Neural cell (in vitro differentiated cells): ENCODE measurements around the gene TSNAXIP1. TPM values are rescaled to one million over a fixed set of nuclear protein-coding genes. Genes with fewer than 3 reads are reported as not detected.

Experiments
- H2AFZ ChIP-seq: fragments of 200-600, 300-800 bp; sonication (generic), shearing (Covaris generic); 2 replicates; pipeline ENCODE4 v1.6.0; 2014; ENCODE audit warnings: low read depth, mild to moderate bottlenecking, antibody characterized with exemption, low read length, moderate library complexity
- H3F3A ChIP-seq: fragments of 200-600 bp; shearing (Covaris generic); 2 replicates; pipeline ENCODE4 v1.6.1; 2016; ENCODE audit warnings: mild to moderate bottlenecking, moderate library complexity, mixed read lengths, antibody characterized with exemption, low read length; ENCODE audit not compliant: insufficient read depth, poor library complexity, severe bottlenecking
- H3K27ac ChIP-seq: fragments of 200-600, 300-800 bp; sonication (generic), shearing (Covaris generic); 2 replicates; pipeline ENCODE4 v1.5.1; 2014; ENCODE audit warnings: mild to moderate bottlenecking, low read length, moderate library complexity
- H3K27me3 ChIP-seq: fragments of 300-800, 200-600 bp; sonication (generic), shearing (Covaris generic); 2 replicates; pipeline ENCODE4 v1.6.0; 2014; ENCODE audit warnings: mild to moderate bottlenecking, low read depth, low read length, moderate library complexity; ENCODE audit not compliant: insufficient read depth
- H3K36me3 ChIP-seq: fragments of 300-800, 200-600 bp; sonication (generic), shearing (Covaris generic); 2 replicates; pipeline ENCODE4 v1.5.1; 2014; ENCODE audit warnings: mild to moderate bottlenecking, antibody characterized with exemption, low read length, moderate library complexity; ENCODE audit not compliant: insufficient read depth
- H3K4me2 ChIP-seq: fragments of 300-800, 200-600 bp; sonication (generic), shearing (Covaris generic); 2 replicates; pipeline ENCODE4 v1.6.0; 2014; ENCODE audit warnings: mild to moderate bottlenecking, low read length
- H3K4me3 ChIP-seq: fragments of 300-800, 200-600 bp; sonication (generic), shearing (Covaris generic); 2 replicates; pipeline ENCODE4 v1.5.1; 2014; ENCODE audit warnings: mild to moderate bottlenecking, low read length, moderate library complexity
- H3K79me2 ChIP-seq: fragments of 200-600 bp; shearing (Covaris generic); replicated peaks from 2 replicates; pipeline ENCODE4 v1.6.0; 2014; ENCODE audit warnings: mild to moderate bottlenecking, low read length, moderate library complexity; ENCODE audit not compliant: insufficient read depth
- H3K9ac ChIP-seq: fragments of 300-800, 200-600 bp; sonication (generic), shearing (Covaris generic); 2 replicates; pipeline ENCODE4 v1.6.1; 2016; ENCODE audit warnings: mild to moderate bottlenecking, low read length, mixed read lengths
- H3K9me2 ChIP-seq: fragments of 200-600 bp; shearing (Covaris generic); 2 replicates; pipeline ENCODE4 v1.6.1; 2016; ENCODE audit warnings: mild to moderate bottlenecking, low read length, mixed read lengths; ENCODE audit not compliant: insufficient read depth
- H3K9me3 ChIP-seq: fragments of 200-600, 300-800 bp; sonication (generic), shearing (Covaris generic); 2 replicates; pipeline ENCODE4 v1.6.1; 2016; ENCODE audit warnings: mild to moderate bottlenecking, mixed run types, low read length, moderate library complexity, mixed read lengths
- H4K20me1 ChIP-seq: fragments of 200-600 bp; shearing (Covaris generic); 2 replicates; pipeline ENCODE4 v1.6.1; 2016; ENCODE audit warnings: mild to moderate bottlenecking, mixed run types; ENCODE audit not compliant: insufficient read depth
- CTCF ChIP-seq: fragments of 450-650 bp; IDR thresholded peaks from 2 replicates; pipeline ENCODE4 v1.5.1; 2014; ENCODE audit warnings: antibody characterized with exemption, mild to moderate bottlenecking, moderate library complexity; ENCODE audit not compliant: poor library complexity, severe bottlenecking
- EP300 ChIP-seq: fragments of 450-650 bp; conservative IDR thresholded peaks from 2 replicates; pipeline ENCODE4 v1.6.1; 2014; ENCODE audit warnings: antibody characterized with exemption, mild to moderate bottlenecking, moderate library complexity; ENCODE audit not compliant: poor library complexity, severe bottlenecking
- EZH2 ChIP-seq: fragments of 200-600, 300-800 bp; shearing (Covaris generic), sonication (generic); IDR thresholded peaks from 2 replicates; pipeline ENCODE4 v1.6.1; 2014; ENCODE audit warnings: antibody characterized with exemption, low read length, borderline replicate concordance, mild to moderate bottlenecking; ENCODE audit not compliant: insufficient read depth, poor library complexity, severe bottlenecking
- MXI1 ChIP-seq: fragments of 450-650 bp; conservative IDR thresholded peaks from 2 replicates; pipeline ENCODE4 v1.6.1; 2014; ENCODE audit warnings: antibody characterized with exemption, mild to moderate bottlenecking; ENCODE audit not compliant: poor library complexity, severe bottlenecking
- POLR2AphosphoS5 ChIP-seq: IDR thresholded peaks from 2 replicates; pipeline ENCODE4 v1.6.1; 2012
- RAD21 ChIP-seq: fragments of 450-650 bp; conservative IDR thresholded peaks from 2 replicates; pipeline ENCODE4 v1.6.1; 2014; ENCODE audit warnings: antibody characterized with exemption, mild to moderate bottlenecking, moderate library complexity
- REST ChIP-seq: IDR thresholded peaks from 2 replicates; pipeline ENCODE4 v1.6.1; 2012; ENCODE audit warnings: borderline replicate concordance
- SMC3 ChIP-seq: fragments of 450-650 bp; conservative IDR thresholded peaks from 2 replicates; pipeline ENCODE4 v1.6.1; 2014; ENCODE audit warnings: antibody characterized with exemption, mild to moderate bottlenecking, moderate library complexity; ENCODE audit not compliant: poor library complexity
- TAF1 ChIP-seq: IDR thresholded peaks from 2 replicates; pipeline ENCODE4 v1.6.1; 2012; ENCODE audit warnings: low read depth
- polyA plus RNA-seq: library from polyadenylated mRNA; depleted of rRNA; stranded (reverse); fragments of >200 nt; gene quantifications from 2 replicates; pipeline ENCODE4 v1.2.3, GENCODE V29; 2014

Gene TSNAXIP1
- polyA plus RNA-seq, 1 donor from 2014 or later = 31.0 TPM

- no peak overlapping the region for H3K27ac ChIP-seq
- no peak overlapping the region for H2AFZ ChIP-seq
- H3K9me3 ChIP-seq = no peaks in the 10 kb centered on the region
- H3K36me3 ChIP-seq = no peaks in the 10 kb centered on the region
- no peaks in the 10 kb centered on the region for H3F3A ChIP-seq
- H3K9ac ChIP-seq = no peak overlapping the region
- H3K27me3 ChIP-seq = no peaks in the 10 kb centered on the region
- H3K4me3 ChIP-seq = no peak overlapping the region
- no peaks in the 10 kb centered on the region for H3K9me2 ChIP-seq
- no peaks in the 10 kb centered on the region for H4K20me1 ChIP-seq
- H3K4me2 ChIP-seq = no peak overlapping the region
- no peak for TF ChIP-seq TAF1
- no peak for TF ChIP-seq CTCF
- no peak for TF ChIP-seq REST
- TF ChIP-seq EZH2 = no peak
- TF ChIP-seq MXI1 = no peak
- no peak for TF ChIP-seq EP300
- TF ChIP-seq POLR2AphosphoS5 = no peak
- H3K79me2 ChIP-seq = no peaks in the 10 kb centered on the region
Measured at GRCh38 chr16:67770346-67770991, 36.2 kb upstream of the TSNAXIP1 start.

- H3K27me3 ChIP-seq = no peaks in the 10 kb centered on the region
Measured at GRCh38 chr16:67773099-67773498, 33.6 kb upstream of the TSNAXIP1 start.

More at GRCh38 chr16:67773099-67773498, 33.6 kb upstream of the TSNAXIP1 start:
- H3K9me2 ChIP-seq = no peaks in the 10 kb centered on the region
- no peak overlapping the region for H3K27ac ChIP-seq
- no peaks in the 10 kb centered on the region for H3K9me3 ChIP-seq
- H3K4me3 ChIP-seq = no peak overlapping the region
- no peak overlapping the region for H3K9ac ChIP-seq
- TF ChIP-seq POLR2AphosphoS5 (no peak), RAD21 (no peak), MXI1 (no peak), TAF1 (no peak), EP300 (no peak), REST (no peak), EZH2 (no peak), SMC3 (no peak), CTCF (no peak)
- H3K36me3 ChIP-seq = no peaks in the 10 kb centered on the region
- H3F3A ChIP-seq = no peaks in the 10 kb centered on the region
- no peaks in the 10 kb centered on the region for H4K20me1 ChIP-seq
- no peak overlapping the region for H2AFZ ChIP-seq
- H3K4me2 ChIP-seq = no peak overlapping the region
- no peaks in the 10 kb centered on the region for H3K79me2 ChIP-seq
